Activated T-cell treated with anti-CD3 and anti-CD28 coated beads, Interleukin-2, amount 50 U/mL, for 1 hour (primary cell): ENCODE data around the gene TSPAN8.
"Not testable (repeated sequence)": the region's sequence is repeated elsewhere in the genome, so short reads cannot be mapped to it uniquely, and the experiment has no call there.

Experiments
- DNase-seq: peaks from one replicate; pipeline ENCODE4 v3.0.0-alpha.2; 2020

The TSPAN8 gene

DNA sequence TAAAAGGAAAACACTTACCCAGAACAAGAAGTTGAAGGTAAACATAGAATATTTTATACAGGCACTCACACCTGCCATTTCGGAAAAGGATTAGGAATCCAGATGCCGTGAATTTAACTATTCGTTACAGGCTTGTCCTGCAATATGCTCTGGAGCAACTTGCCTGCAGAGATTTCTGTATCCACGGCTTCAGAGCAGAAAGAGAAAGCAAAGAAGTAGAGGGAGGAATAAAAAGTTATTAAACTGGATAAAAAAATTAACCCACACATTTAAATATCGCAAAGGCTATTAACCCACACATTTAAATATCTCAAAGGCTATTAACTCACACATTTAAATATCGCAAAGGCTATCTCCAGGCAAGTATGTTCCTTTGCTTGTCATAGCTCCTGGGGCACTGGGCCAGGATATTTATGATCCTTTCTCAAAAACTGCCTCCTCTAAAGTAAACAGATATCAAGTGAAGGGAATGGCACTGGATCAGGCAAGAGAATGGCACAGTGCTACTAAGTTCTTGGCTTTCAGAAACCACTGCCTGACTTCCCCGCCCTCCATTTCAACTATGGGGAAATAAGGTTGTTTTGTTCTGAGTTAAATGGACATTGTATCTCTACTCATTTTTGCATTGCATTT, at the start of gene TSPAN8:
Gene TSPAN8 (minus strand): TSS at position 399 of the 633 bp plus-strand sequence. CDS start 321 bp downstream, at position 78.
- no peak for DNase-seq

DNA sequence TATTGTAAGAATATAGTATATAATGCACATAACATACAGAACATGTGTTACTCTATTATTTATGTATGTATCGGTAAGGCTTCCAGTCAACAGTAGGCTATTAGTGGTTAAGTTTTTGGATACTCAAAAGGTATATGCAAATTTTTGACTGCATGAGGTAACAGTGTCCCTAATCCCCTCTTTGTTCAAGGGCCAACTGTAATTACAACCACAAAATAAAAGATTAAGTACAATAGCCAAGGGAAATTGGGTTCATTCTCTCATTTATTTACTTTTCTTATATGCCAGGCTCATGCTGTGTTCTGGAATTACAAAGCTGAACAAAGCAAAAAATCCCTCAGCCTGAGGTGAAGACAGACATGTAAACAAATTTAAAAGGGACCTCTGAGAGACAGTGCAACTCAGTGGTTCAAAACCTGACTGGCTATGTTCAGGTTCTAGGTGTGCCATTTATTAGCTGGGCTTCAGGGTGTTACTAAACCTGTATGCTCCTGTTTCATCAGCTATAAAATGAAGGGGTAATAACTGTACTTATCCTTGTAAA, 43.4 kb upstream of the TSPAN8 start:
- DNase-seq = no peak

DNA sequence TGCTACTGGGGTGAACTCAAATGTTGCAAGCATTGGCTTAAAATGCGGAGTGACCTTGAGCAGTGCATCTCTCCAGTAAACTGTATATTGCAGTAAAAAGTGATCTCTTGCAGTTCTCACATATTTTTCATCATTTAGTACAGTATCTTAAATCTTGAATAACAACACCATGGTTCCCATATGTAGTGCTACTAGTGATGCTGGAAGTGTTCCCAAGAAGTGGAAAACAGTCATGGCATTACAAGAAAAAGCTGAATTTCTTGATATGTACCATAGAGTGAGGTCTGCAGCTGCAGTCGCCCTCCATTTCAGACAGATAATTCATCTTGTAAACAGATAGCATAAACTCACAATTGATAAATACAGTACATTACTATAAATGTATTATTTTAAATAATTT, 42.9 kb upstream of the TSPAN8 start:
- no peak for DNase-seq

DNA sequence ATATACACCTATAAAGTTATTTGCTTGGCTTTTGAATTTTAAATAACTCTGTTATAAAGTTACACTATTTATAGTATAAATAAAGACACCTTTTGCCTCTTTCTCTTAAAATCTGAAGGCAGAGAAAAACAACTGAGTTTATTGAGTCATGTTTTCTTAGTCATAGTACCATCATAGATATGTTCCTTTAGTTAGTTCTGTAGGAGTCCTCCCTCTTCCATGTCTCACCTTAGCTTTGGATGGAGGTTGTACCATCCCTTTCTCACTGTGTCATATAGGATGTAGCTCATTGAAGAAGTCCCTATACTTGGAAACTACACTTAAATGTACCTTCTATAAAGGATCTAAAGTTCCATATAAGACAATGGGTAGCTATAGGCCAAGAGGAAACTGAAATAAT, 39.7 kb upstream of the TSPAN8 start:
- no peak for DNase-seq

DNA sequence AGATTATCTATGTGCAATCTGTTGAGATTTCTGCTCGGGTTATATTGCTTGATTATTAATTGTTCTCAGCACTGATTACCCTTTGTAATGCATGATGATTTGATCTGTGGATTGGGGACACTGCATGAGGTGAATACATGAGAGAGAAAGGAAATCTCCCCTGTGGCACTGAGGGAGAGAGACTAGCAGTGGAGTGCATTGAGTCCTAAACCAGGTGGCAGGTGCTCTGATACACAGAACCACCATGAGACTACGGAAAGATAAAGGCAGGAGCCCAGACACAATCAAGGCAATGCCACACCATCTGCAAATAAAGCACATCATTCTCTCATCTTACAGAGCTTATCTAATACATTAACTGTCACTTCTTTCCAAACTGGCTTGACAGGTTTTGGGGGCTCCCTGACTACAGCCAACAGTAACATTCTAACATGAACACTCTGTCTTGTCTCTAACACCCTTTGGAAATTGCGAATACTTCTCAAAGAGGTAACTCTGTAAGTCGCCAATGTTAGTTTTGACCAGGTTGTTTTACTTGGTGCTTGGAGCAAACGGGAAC, 37.6 kb upstream of the TSPAN8 start:
- no peak for DNase-seq

DNA sequence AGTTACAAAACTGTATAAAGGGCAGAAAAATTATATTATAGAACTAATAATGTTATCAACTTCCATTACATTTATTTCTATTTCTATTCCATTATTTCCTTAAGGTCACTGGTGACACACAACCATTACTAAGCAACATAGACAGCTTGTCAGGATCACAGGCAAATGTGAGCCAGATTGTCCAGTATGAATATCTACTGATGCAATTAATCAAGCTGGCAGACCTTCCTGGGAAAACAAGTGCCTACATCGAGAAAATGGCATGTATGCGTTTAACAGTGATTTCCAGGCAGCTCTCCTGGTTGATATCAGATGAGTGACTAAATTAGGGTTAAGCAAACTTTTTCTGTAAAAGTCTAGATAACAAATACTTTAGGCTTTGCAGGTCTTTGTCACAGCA, 36.9 kb upstream of the TSPAN8 start:
- DNase-seq = no peak

DNA sequence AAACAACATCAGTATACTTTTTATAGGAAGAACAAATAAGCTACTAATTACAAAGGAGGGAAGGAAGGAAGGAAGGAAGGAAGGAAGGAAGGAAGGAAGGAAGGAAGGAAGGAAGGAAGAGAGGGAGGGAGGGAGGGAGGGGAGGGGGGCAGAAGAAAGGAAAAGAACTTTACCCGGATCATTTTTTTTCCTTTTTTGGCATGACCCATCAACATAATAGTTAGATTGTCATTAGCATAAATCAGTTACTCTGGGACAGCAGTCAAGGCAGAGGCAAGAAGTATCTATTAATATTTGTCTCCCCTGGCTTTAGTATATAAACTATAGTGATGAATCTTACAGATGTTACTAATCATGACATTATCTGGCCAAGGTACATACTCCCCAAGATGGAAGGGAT, 35.2 kb upstream of the TSPAN8 start:
- no peak for DNase-seq

DNA sequence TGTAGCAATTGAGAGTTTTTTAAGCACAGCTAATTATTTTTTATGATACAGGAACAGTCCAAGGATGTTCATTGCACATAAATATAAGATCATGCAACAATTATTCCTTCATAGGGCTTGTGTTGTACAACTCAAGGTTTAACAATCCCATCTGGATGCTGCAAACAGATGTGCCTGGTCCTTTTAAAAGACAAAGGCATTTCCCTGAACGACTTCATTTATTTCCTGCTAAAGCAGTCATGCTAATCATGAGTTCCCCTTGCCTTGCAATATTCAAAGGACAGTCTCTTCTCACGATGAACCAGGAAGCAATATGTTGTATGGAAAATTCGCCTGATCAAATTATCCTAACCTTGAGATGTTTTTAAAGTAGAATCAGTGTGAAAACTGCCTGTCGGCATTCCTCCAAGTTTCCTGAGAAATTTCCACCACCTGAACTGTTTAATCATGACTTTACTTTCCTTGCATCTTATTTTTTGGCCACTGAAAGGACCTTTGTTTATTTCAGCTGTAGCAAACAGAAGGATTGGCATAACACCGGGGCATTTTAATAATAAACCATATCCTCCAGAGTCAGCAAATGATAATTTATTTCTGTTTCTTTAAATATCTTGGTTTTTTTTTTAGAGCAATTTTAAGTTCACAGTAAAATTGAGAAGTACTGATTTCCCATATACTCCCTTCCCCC, 33.9 kb upstream of the TSPAN8 start:
- DNase-seq = no peak

DNA sequence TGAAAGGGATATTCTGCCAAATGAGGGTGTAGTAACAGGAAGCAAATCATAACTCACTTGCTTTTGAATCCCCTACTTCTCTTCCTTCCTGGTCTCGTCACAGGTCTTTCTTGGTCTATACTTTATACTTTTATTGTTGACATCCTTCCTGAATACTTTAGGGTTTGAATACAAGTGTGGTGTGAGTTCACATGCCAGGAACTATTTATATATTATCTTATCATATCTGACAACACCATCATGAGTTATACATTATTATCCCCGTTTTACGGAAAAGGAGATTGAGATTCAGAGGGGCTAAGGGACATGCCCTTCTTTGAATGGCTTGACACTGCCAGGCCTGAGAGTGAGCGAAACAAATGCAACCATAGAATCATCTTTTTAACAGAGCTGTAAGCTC, 33.0 kb upstream of the TSPAN8 start:
- DNase-seq = no peak

DNA sequence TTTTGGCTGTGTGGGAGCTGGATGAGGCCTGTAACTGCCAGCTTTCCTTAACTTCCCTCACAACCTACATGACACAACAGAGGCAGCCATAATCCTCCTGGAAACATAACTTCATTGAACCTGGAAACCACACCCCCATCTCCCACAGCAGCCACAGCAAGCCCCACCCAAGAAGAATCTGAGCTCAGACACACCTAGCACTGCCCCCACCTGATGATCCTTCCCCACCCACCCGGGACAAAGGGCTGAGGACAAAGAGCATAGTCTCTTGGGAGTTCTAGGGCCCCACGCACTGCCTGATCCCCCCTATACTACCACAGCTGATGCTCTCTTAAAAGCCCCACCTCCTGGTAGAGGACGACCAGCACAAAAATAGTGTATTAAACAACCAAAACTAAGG, 29.6 kb upstream of the TSPAN8 start:
- no peak for DNase-seq

DNA sequence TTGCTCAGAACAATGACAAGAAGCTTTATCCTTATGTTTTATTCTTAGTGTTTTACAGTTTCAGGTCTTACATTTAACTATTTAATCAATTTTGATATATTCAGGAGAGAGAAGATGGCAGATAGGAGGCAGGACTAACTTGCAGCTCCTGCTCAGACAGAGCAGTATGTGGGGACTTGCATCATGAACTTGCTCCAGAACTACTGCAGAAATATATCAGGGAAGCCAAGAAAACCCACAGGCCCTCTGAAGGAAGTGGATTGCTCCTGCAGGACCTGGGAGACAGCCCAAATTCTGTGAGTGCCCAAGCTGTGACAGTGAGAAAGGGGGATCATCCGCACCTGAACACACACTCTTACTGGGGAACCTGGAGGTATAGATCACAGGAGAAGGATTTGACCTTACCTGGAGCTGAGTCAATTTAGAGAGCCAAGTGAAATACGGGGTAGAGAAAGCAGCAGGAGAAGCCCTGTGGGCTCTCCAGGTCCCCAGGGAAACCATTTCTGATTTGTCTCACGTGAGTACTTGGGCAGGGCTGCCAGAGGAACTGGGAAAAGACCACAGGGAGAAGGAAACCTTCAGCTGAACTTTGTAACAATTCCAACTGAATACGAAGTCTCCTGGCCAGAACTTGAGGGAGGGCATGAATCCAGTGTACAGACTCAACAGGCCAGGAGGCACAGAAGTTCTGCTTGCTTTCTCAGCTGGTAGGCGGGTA, 28.9 kb upstream of the TSPAN8 start:
- DNase-seq = no peak

DNA sequence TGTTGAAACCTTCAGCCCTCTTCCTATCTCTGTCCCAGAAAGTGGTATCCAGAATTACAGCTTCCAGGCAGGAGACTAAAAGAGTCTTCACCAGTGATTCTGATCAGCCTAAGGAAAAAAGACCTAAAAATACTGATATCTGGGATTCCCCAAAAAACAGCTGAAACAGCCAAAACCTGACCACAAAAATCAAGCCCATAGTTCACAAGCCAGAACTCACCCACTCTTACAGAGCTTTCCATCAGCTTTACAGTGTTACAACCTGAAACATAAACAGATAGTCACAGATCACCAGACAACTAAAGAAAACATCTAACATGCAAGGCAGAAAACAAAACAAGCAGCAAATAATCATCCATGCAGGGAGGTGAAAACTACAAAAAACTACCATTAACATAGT, 26.0 kb upstream of the TSPAN8 start:
- no peak for DNase-seq

DNA sequence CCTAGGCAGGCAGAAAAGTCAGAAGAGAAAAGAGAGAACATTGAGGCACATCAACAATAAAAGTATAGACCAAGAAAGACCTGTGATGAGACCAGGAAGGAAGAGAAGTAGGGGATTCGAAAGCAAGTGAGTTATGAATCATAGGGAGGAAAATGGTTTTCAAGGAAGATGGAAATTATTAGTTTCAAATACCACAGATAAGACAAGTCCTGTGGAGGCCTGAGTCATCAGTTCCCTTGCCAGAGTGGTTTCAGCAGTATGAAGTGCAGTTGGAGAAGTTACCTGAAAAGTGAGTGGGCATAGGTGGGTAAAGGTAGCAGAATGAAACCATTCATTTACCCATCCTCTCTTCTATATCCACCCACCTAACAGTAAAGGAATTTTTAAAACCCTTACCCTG, 25.2 kb upstream of the TSPAN8 start:
- DNase-seq = no peak

DNA sequence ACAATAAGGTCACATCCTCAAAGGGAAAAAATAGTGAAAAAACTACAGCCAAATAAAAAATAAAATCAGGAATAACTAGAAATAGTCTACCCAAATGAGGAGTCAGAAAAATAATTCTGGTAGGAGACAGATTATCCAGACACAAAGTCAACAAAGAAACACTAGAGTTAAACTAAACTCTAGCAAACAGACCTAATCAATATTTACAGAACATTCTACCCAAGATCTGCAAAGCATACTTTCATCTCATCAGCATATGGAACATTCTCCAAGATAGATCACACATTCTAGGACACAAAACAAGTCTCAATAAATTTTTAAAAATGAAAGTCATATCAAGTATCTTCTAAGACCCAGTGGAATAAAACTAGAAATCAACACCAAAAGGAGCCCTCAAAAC, 20.4 kb upstream of the TSPAN8 start:
- DNase-seq = no peak

DNA sequence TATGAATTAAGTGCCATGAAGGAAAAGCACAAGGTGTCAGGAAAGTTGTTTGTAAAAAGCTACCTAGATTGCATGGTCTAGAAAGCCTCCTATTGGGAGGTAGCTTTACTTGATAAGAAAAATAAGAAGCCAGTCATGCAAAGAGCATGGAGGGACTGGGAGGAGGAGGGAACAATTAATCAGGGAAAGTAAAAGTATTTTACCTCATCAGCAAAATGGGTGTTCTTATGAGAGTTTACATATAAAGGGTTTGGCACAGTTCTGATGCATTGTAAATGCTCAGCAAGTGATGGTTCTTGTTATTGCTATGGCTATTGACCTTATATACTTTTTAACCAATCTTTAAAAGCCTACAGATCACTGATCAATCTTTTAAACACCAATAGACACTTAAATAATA, 17.0 kb upstream of the TSPAN8 start:
- DNase-seq = no peak

DNA sequence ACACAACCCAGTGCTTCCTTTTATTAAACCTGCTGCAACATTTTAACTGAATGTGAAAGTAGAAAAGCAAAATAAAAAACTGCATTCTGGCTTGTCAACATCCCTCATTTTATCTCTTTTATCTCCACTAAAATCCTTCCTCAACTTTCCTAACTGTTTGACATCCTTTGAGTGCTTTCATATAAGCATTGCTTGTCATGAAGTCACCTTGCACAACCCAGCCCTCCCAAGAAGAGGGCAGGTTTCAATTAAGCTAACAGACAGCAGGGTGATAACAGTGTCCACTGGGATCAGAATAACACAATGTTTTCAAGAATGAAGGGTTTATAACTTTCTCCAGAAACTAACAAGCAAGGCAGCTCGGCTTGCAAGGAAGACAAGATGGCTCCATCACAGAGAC, 16.3 kb upstream of the TSPAN8 start:
- DNase-seq = no peak

DNA sequence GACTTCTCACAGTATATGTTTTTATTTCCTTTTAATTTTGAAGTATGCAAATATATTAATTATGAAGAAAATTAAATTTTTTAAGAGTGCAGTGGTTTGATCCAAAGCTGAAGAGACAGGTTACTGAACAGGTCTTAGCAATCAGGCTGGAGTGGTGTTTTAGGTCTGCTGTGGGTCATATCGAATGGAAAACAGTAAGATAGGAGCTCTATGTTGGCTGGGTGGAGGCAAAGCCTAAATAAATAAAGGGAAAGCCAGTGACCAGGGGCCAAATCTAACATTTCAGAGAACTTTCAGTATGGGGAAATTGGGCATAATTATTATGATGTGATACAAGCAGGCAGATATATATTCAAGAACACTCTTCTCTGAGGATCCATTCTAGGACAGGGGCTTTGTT, 12.7 kb upstream of the TSPAN8 start:
- no peak for DNase-seq

DNA sequence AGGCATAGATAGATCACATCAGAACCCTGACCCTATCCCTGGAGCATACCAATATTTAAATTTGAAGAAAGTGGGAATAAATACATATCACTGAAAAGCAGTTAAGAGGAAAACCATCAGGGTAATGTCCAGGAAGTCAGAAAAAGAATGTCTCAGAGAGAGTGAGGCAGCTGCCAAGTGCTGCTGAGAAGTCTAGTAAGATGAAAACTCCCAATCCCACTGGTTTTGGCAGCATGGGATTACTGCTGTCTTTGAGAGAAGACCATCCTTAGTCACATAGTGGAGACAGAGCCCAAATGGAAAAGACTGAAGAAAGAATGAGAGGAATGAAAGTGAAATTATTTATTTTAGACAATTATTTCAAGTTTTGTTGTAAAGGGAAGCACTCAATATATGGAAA, 11.5 kb upstream of the TSPAN8 start:
- no peak for DNase-seq

DNA sequence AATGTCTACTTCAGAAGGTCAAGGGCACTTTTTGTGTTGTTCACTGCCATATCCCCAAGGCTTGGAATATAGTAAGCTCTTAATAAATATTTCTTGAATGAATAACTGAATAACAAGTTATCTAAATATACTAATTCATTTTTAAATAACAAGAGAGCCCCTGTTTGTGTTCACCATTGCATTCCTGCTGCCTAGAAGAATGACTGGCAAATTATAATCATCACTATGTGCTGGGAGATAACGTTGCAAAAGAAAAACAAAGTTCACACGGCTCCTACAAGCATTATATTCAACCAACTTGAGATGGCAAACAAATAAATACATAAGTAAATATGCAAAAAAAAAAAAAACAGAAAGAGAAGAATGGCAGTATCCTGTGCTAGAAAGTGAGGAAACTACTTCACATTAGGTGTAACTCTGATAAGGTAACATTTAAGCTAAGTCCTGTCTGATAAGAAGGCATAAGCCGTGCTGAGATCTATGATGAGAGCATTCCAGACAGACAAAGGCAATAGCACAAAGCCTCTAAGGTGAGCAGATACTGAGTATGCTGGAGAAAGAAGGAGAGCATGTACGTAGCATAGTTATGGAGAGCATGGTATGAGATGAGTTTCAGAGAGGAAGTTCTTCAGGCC, 9.2 kb upstream of the TSPAN8 start:
- no peak for DNase-seq

DNA sequence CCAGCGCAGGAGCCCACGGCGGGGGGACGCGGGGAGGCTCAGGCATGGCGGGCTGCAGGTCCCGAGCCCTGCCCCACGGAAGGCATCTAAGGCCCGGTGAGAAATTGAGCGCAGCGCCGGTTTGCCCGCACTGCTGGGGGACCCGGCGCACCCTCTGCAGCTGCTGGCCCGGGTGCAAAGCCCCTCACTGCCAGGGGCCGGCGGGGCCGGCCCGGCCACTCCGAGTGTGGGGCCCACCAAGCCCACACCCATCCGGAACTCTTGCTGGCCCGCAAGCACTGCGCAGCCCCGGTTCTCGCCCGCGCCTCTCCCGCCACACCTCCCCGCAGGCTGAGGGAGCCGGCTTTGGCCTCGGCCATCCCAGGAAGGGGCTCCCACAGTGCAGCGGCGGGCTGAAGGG, 8.5 kb upstream of the TSPAN8 start:
- DNase-seq = no peak

DNA sequence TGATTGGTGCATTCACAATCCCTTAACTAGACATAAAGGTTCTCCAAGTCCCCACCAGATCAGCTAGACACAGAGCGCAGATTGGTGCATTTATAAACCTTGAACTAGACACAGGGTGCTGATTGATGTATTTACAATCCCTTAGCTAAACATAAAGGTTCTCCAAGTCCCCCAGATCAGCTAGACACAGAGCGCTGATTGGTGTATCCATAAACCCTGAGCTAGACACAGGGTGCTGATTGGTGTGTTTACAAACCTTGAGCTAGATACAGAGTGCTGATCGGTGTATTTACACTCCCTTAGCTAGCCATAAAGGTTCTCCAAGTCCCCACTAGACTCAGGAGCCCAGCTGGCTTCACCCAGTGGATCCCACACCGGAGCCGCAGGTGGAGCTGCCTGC, 8.0 kb upstream of the TSPAN8 start:
- DNase-seq = not testable (repeated sequence)

DNA sequence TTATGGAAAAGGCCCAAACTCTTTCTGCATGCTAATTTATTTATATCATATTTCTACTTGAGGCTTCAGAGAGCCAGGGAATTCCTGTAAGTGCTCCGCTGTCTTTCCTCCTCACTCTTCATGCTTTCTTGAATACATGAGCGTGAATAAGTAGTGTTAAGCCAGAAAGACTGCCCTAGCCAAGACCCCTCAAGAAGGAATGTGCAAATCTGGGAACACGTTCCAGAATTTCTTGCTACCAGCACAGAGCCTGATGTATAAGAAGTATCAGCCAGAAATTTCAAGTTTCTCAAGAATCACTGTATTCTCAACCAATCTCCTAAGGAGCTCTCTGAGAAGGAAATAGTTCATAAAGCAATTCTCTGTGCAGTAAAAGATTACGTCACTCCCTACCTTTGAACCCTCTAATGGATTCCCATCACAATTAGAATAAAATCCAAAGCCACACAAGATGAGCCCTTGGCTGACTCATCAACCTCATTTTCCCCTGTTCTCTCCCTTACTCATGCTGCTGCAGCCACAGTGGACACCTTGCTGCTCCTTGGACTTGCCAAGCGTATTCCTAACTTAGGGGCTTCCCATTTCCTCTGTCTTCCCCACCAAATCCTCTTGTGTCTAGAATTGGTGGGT, 6.9 kb upstream of the TSPAN8 start:
- no peak for DNase-seq

DNA sequence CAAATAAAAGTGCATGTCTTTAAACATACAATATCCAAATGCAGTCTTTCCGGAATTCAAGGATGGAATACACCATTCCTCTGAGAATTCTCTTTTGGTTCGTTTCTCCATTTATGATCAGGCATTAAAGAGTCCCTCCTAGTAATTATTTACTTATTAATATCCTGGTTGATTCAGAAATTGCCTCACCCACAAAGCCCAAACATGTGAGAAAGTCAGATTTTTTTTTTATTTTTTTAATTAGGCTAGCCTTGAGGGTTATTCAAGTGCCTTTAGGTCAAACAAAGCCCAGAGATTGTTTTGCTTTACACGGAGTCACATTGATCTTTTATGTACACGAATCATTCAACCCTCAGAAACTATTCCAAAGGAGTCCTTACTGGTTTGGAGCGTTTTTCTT, 6.4 kb upstream of the TSPAN8 start:
- DNase-seq = no peak
